Heart right ventricle (tissue), 16 donors: ENCODE results near the gene XPNPEP2. TPM values are rescaled to one million over a fixed set of nuclear protein-coding genes. Genes with fewer than 3 reads are reported as not detected.
A peak's percentile ranks its signal among the peaks of the same experiment; 100 is the strongest.

Experiments
- ATAC-seq, 8 donors: fragments of 200-7000 bp; cut with Tn5 transposase; one replicate each; pipeline ENCODE4 v1.9.1; 2020; ENCODE audit warnings: mild to moderate bottlenecking in 8 of 8, moderate library complexity in 8 of 8, moderate number of reproducible peaks in 1 of 8
- DNase-seq, 2 donors: peaks; one replicate each; pipeline ENCODE4 v3.0.0-alpha.2; 2020
- H3K27ac ChIP-seq, 10 donors: fragments of 200-600 bp; sonication (generic) in 2 of 10; one replicate each; pipeline versions ENCODE4 v1.5.0 to v1.8.0; 2020 to 2022; ENCODE audit warnings: mild to moderate bottlenecking in 3 of 10
- H3K27me3 ChIP-seq, 7 donors: fragments of 200-600 bp; one replicate each; pipeline ENCODE4 v1.8.0; 2021 to 2022; ENCODE audit warnings: mild to moderate bottlenecking in 2 of 7
- H3K36me3 ChIP-seq, 9 donors: fragments of 200-600 bp; sonication (generic) in 1 of 9; one replicate each; pipeline versions ENCODE4 v1.5.0 to v1.8.0; 2020 to 2022; ENCODE audit warnings: mild to moderate bottlenecking in 2 of 9
- H3K4me1 ChIP-seq, 9 donors: fragments of 200-600 bp; sonication (generic) in 1 of 9; one replicate each; pipeline versions ENCODE4 v1.5.0 to v1.8.0; 2020 to 2022; ENCODE audit warnings: mild to moderate bottlenecking in 4 of 9
- H3K4me3 ChIP-seq, 10 donors: fragments of 200-600 bp; sonication (generic) in 2 of 10; one replicate each; pipeline versions ENCODE4 v1.5.0 to v1.8.0; 2020 to 2022; ENCODE audit warnings: mild to moderate bottlenecking in 7 of 10, moderate library complexity in 2 of 10
- H3K9me3 ChIP-seq, 11 donors: fragments of 200-600 bp in 10 of 11; sonication (generic) in 2 of 11; one replicate each; pipeline versions ENCODE4 v1.5.0 to v1.8.0; 2013 to 2022; ENCODE audit warnings: mild to moderate bottlenecking in 2 of 11, control low read depth in 1 of 11, moderate library complexity in 1 of 11
- WGBS, 2 donors: extraction: QIAGEN DNeasy Blood & Tissue Kit; methylation state at CpG; one replicate each; pipeline ENCODE4 v1.1.7; 2013; ENCODE audit warnings: inconsistent platforms in 1 of 2; 5-methylcytosine and 5-hydroxymethylcytosine counted together
- intact Hi-C, 10 donors: fragments of 100-400 bp; cut with DNase I; formaldehyde crosslinking; loops; one replicate each; pipeline versions ENCODE4 v1.11.1 to v1.14.2; 2022
- polyA plus RNA-seq, 2 donors: library from polyadenylated mRNA; stranded (reverse); fragments of 200-250 nt; gene quantifications; one replicate each; pipeline ENCODE4 v1.2.3, GENCODE V29; 2013
- total RNA-seq, 10 donors: library from RNA; stranded (reverse); fragmentation: NEBNext Ultra II Directional in 3 of 10; extraction: Animal tissue kit (Norgen Biotek cat#: 25700) in 3 of 10; gene quantifications; one replicate each; pipeline versions ENCODE4 v1.2.1 to v1.2.4, GENCODE V29; 2021 to 2023
- TF ChIP-seq, protein P1 (sequence below), 9 donors: fragments of 200-600 bp; sonication (generic) in 2 of 9; IDR thresholded peaks; one replicate each; pipeline versions ENCODE4 v1.5.0 to v1.8.0; 2021 to 2022; ENCODE audit warnings: antibody characterized with exemption in 9 of 9, mild to moderate bottlenecking in 5 of 9, moderate library complexity in 1 of 9
- donor health status: Arrhythmogenic right ventricular cardiomyopathy.
- donor health status: ischemic (EF 13 %, LVEDD 7.1; RV severe dilation, severe dysfunction).
- donor health status: healthy with polysubstance abuse.
- donor health status: DM: no; HTN: yes; CAD: no.
- donor health status: DM: no; HTN: no; CAD: no.
- donor health status: ischemic (EF 25% LVEDD 6.9; RV normal size, moderate dysfunction).
- donor health status: ischemic (EF 25% LVEDD 5.7; RV mildly dilated, moderate dysfunction).
- donor health status: healthy.
- donor health status: DM: yes; HTN: yes; CAD: no.
- donor health status: Ischemic cardiomyopathy.
- donor health status: ischemic (EF 35%, LVEDD 5.7; RV mildly dilated, moderate dysfunction).
- donor health status: nonischemic (EF 11% LVEDD 7.7; RV severe dilation, severe dysfunction).
- donor health status: DM: yes; HTN: yes; CAD: no.
- donor health status: PGD.
- donor health status: ischemic (EF 29% LVEDD 5.4; RV normal size, mild dysfunction).
- donor health status: nonischemic (EF 23%, LVEDD 6.1; RV moderate dilation, normal function).

Gene XPNPEP2
- total and polyA plus RNA-seq, 12 donors, result 0.18 to 2.2 (median 0.52) TPM

GRCh38 chrX:129748305-129748704, 9.5 kb downstream of the XPNPEP2 start:
- peak overlapping the region in 1 of 10 donors; percentile 60 for H3K27ac ChIP-seq
- intact Hi-C loops, result no loop called here
- WGBS, 2 donors, result 63 to 68% methylated on average over 4 of the region's 4 CpGs
- peaks cover 0 to 8% (median 0%) of the 10 kb centered on the region in 7 donors for H3K27me3 ChIP-seq
- ATAC-seq (peak in 6 of 8 donors; percentile 56 to 85 (median 66)), DNase-seq (no peak)
- no peaks in the 10 kb centered on the region for H3K36me3 ChIP-seq
- H3K4me3 ChIP-seq, result no peak overlapping the region
- H3K9me3 ChIP-seq, result no peaks in the 10 kb centered on the region
- peaks cover 0 to 10% (median 0%) of the 10 kb centered on the region in 9 donors for H3K4me1 ChIP-seq
- TF ChIP-seq, protein P1, sequence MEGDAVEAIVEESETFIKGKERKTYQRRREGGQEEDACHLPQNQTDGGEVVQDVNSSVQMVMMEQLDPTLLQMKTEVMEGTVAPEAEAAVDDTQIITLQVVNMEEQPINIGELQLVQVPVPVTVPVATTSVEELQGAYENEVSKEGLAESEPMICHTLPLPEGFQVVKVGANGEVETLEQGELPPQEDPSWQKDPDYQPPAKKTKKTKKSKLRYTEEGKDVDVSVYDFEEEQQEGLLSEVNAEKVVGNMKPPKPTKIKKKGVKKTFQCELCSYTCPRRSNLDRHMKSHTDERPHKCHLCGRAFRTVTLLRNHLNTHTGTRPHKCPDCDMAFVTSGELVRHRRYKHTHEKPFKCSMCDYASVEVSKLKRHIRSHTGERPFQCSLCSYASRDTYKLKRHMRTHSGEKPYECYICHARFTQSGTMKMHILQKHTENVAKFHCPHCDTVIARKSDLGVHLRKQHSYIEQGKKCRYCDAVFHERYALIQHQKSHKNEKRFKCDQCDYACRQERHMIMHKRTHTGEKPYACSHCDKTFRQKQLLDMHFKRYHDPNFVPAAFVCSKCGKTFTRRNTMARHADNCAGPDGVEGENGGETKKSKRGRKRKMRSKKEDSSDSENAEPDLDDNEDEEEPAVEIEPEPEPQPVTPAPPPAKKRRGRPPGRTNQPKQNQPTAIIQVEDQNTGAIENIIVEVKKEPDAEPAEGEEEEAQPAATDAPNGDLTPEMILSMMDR (IDR thresholded peaks at IDR 0.05), result no peak

DNA sequence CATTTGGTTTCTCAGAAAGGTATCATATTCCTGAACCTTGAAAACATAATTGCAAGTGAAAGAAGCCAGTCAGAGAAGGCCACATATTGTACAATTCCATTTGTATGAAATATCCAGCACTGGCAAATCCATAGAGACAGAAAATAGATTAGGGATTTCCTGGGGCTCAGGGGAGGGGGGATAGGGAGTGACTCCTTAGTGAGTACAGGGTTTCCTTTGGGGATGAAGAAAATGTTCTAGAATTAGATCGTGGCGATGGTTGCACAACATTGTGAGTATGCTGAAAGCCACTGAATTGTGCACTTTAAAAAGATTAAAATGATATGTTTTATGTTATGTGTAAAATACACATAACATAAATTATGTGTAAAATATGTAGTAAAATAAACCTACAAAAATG, 10.3 kb downstream of the XPNPEP2 start:
- 27 to 36% methylated on average over 2 of the region's 2 CpGs for WGBS, 2 donors
- Histone ChIP-seq H3K4me3 (no peak overlapping the region), H3K9me3 (no peaks in the 10 kb centered on the region), H3K36me3 (no peaks in the 10 kb centered on the region), H3K27me3 (peaks cover 0 to 5% (median 0%) of the 10 kb centered on the region in 7 donors), H3K4me1 (peaks cover 0 to 10% (median 0%) of the 10 kb centered on the region in 9 donors), H3K27ac (peak overlapping the region in 2 of 10 donors; percentile 12 to 60)
- TF ChIP-seq, protein P1 (IDR thresholded peaks at IDR 0.05), result no peak
- no peak for DNase-seq
- peak in 1 of 8 donors; percentile 31 for ATAC-seq
- intact Hi-C loops, result no loop called here

DNA sequence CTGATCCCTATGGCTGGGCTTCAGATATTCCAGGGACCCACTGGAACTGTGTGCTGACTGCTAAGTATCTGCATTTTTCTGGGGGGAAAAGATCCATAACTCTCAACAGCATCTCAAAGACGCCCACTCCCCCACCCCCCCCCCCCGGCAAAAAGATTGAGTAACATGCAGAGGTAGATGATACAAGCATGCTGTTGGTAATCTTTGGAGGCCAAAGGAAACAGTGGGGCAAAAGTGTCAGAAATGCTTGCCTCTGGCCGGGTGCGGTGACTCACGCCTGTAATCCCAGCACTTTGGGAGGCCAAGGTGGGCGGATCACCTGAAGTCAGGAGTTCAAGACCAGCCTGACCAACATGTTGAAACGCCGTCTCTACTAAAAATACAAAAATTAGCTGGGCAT, 12.2 kb downstream of the XPNPEP2 start:
- WGBS, 2 donors, result 93 to 95% methylated on average over 7 to 8 of the region's 8 CpGs
- intact Hi-C loops, result loop anchor here in 1 of 10 donors (10.0 kb wide), 1 partner anchor 74 kb away; no protein-coding TSS in a partner anchor
- Histone ChIP-seq H3K36me3 (no peaks in the 10 kb centered on the region), H3K4me1 (peaks cover 0 to 14% (median 0%) of the 10 kb centered on the region in 9 donors), H3K4me3 (no peak overlapping the region), H3K27me3 (peaks cover 0 to 9% (median 0%) of the 10 kb centered on the region in 7 donors), H3K27ac (no peak overlapping the region), H3K9me3 (no peaks in the 10 kb centered on the region)
- DNase-seq (no peak), ATAC-seq (no peak)
- TF ChIP-seq, protein P1 (IDR thresholded peaks at IDR 0.05), result no peak

DNA sequence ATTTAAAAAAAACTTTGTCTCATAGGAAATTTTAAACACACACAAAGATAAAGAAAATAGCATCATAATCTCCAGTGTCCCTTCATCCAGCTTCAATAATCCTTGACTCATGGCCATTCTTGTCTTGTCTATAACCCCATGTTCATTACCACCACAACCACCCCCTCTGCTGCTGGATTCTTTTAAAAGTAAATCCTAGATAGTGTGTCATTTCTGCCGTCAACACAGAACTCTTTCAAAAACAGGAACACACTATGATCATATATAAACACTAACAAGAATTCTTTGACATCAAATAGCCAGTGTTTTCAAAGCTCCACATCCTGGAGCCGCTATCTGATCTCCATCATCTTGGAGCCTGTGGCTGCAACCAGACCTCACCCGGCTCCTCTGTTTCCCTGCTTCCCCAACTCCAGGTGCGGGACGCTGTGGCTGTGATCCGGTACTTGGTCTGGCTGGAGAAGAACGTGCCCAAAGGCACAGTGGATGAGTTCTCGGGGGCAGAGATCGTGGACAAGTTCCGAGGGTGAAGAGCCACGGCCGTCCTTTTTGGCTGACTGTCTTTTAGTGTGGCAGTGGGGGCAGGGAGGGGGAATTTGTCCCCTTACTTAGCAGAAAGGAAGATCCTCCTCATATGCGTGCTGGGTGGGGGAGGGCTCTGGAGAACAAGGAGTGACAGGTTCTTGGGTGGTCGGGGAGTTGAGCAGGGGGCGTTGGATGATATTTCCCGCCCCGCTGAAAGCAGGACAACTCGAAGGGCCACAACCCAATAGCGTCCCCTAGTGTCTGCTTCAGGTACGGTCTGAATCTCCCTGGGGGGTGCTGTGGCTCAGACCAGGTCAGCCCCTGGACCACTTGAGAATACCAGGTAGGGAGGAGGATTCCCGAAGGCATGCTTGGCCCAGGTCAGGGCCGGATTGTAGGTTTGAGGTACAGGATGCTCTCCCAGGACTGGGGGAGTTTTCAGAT, 15.6 kb downstream of the XPNPEP2 start:
- Histone ChIP-seq H3K27me3 (peaks cover 0 to 11% (median 0%) of the 10 kb centered on the region in 7 donors), H3K4me1 (peaks cover 0 to 33% (median 0%) of the 10 kb centered on the region in 9 donors), H3K27ac (no peak overlapping the region), H3K36me3 (no peaks in the 10 kb centered on the region), H3K4me3 (no peak overlapping the region), H3K9me3 (no peaks in the 10 kb centered on the region)
- 57 to 66% methylated on average over 21 to 22 of the region's 22 CpGs for WGBS, 2 donors
- TF ChIP-seq, protein P1 (IDR thresholded peaks at IDR 0.05), result peak in 4 of 9 donors; percentile 7 to 37 (median 18)
- DNase-seq, result no peak
- no peak for ATAC-seq
- intact Hi-C loops, result loop anchor here in 1 of 10 donors (10.0 kb wide), 1 partner anchor 70 kb away; no protein-coding TSS in a partner anchor
